ENCODE results near the gene CEP112. TPM values are rescaled to one million over a fixed set of nuclear protein-coding genes. Genes with fewer than 3 reads are reported as not detected.

The CEP112 gene
- total RNA-seq, 4 donors from 2014 or later, result 14.6 to 21.2 (median 20.2) TPM

DNA sequence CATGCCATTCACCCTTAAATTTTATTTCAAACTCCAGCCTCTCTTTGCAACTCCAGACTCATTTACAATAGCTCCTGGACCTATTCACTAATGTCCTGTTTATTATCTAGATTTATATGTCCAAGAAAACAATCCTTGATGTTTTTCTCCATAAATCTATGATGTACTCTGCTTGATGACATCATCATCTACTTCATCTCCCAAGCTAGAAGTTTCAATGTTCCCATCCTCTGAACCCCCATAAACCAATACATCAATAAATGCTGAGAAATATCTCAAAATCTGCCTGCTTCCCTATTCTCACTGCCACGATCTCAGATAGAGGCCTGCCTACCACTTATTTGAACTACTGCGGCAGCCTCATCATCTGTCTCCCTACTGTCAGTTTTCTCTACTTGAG, 4.2 kb downstream of the CEP112 start:
- 94 to 98% methylated on average over 2 of the region's 2 CpGs for WGBS, 2 donors
- TF ChIP-seq CTCF (IDR thresholded peaks at IDR 0.05) (no peak), POLR2A (IDR thresholded peaks at IDR 0.05) (no peak)
- Histone ChIP-seq H3K9me3 (no peaks in the 10 kb centered on the region), H3K27ac (no peak overlapping the region), H3K4me1 (peaks cover 9 to 12% of the 10 kb centered on the region in 2 donors), H3K27me3 (no peaks in the 10 kb centered on the region), H3K4me3 (replicated peaks in 1 of 3) (no peak overlapping the region), H3K36me3 (no peaks in the 10 kb centered on the region)
- no peak for DNase-seq
- intact Hi-C loops (cut with DNase I), result no loop called here

- WGBS, 2 donors, result 89 to 91% methylated on average over 4 of the region's 4 CpGs
- H3K36me3 ChIP-seq, result no peaks in the 10 kb centered on the region
- peaks cover 9% of the 10 kb centered on the region in 2 donors for H3K4me1 ChIP-seq
- no peak overlapping the region for H3K27ac ChIP-seq
- no peak for TF ChIP-seq POLR2A (IDR thresholded peaks at IDR 0.05)
- TF ChIP-seq CTCF (IDR thresholded peaks at IDR 0.05), result no peak
- H3K4me3 ChIP-seq (replicated peaks in 1 of 3), result no peak overlapping the region
- no peak for DNase-seq
- no peaks in the 10 kb centered on the region for H3K27me3 ChIP-seq
- intact Hi-C loops (cut with DNase I), result no loop called here
- H3K9me3 ChIP-seq, result no peaks in the 10 kb centered on the region
These were observed 6.1 kb downstream of the CEP112 start for GRCh38 chr17:66185862-66186261.

GRCh38 chr17:66184392-66184791, 7.5 kb downstream of the CEP112 start:
- WGBS, 2 donors, result 95 to 96% methylated on average over 1 of the region's 1 CpG

DNA sequence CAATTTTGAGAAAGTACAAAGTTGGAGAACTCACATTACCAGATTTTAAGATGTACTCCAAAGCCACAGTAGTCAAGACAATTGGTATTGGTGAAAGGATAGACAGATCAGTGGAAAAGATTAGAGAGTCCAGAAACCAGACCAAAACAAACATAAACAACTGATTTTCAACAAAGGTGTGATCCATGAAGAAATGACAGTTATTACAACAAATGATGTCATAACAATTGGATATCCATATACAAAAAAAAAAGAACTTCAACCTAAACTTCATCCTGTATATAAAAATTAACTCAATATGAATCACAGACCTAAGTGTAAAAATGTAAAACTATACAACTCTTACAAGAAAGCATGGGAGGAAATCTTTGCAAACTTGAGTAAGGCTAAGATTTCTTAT, 8.4 kb downstream of the CEP112 start:
- DNase-seq, result no peak
- Histone ChIP-seq H3K27ac (no peak overlapping the region), H3K4me1 (no peaks in the 10 kb centered on the region), H3K27me3 (no peaks in the 10 kb centered on the region), H3K36me3 (no peaks in the 10 kb centered on the region), H3K9me3 (no peaks in the 10 kb centered on the region), H3K4me3 (replicated peaks in 1 of 3) (no peak overlapping the region)
- no peak for TF ChIP-seq POLR2A (IDR thresholded peaks at IDR 0.05)
- TF ChIP-seq CTCF (IDR thresholded peaks at IDR 0.05), result no peak
- intact Hi-C loops (cut with DNase I), result no loop called here

More at GRCh38 chr17:66184392-66184791, 7.5 kb downstream of the CEP112 start:
- Histone ChIP-seq H3K9me3 (no peaks in the 10 kb centered on the region), H3K36me3 (no peaks in the 10 kb centered on the region), H3K4me1 (no peaks in the 10 kb centered on the region), H3K27ac (no peak overlapping the region), H3K27me3 (no peaks in the 10 kb centered on the region), H3K4me3 (replicated peaks in 1 of 3) (no peak overlapping the region)
- TF ChIP-seq POLR2A (IDR thresholded peaks at IDR 0.05), result no peak
- TF ChIP-seq CTCF (IDR thresholded peaks at IDR 0.05), result no peak
- intact Hi-C loops (cut with DNase I), result no loop called here
- DNase-seq, result no peak

- 97 to 98% methylated on average over 4 of the region's 4 CpGs for WGBS, 2 donors
- intact Hi-C loops (cut with DNase I), result no loop called here
- no peaks in the 10 kb centered on the region for H3K9me3 ChIP-seq
- no peak overlapping the region for H3K27ac ChIP-seq
- no peaks in the 10 kb centered on the region for H3K27me3 ChIP-seq
- TF ChIP-seq POLR2A (IDR thresholded peaks at IDR 0.05) (no peak), CTCF (IDR thresholded peaks at IDR 0.05) (no peak)
- no peak for DNase-seq
- no peak overlapping the region for H3K4me3 ChIP-seq (replicated peaks in 1 of 3)
- no peaks in the 10 kb centered on the region for H3K36me3 ChIP-seq
- no peaks in the 10 kb centered on the region for H3K4me1 ChIP-seq
These were observed 13.3 kb downstream of the CEP112 start for GRCh38 chr17:66178642-66179041.
